GM12875 (cell line): Measurements from ENCODE around the gene SMU1.

ENCODE experiments used
- H3K4me3 ChIP-seq: one replicate; pipeline ENCODE4 v1.5.1; 2011; ENCODE audit warnings: low read depth, low read length, control low read depth
- CTCF ChIP-seq: IDR thresholded peaks from 2 replicates; pipeline ENCODE4 v1.5.1; 2011; ENCODE audit warnings: low read depth, mild to moderate bottlenecking, control low read depth, inconsistent platforms, low read length, moderate library complexity, borderline replicate concordance; ENCODE audit not compliant: insufficient read depth

Gene SMU1

GRCh38 chr9:33110686-33111085 is 34.2 kb upstream of the SMU1 start:
- no peak for TF ChIP-seq CTCF
- no peak overlapping the region for H3K4me3 ChIP-seq

GRCh38 chr9:33109850-33110595 is 33.5 kb upstream of the SMU1 start:
- H3K4me3 ChIP-seq: no peak overlapping the region
- TF ChIP-seq CTCF: no peak

- TF ChIP-seq CTCF: no peak
- H3K4me3 ChIP-seq: no peak overlapping the region
Observed at GRCh38 chr9:33109097-33109496, 32.6 kb upstream of the SMU1 start.

- no peak for TF ChIP-seq CTCF
- no peak overlapping the region for H3K4me3 ChIP-seq
Observed at GRCh38 chr9:33108472-33108871, 32.0 kb upstream of the SMU1 start.

- TF ChIP-seq CTCF: no peak
Observed at GRCh38 chr9:33107762-33108161, 31.3 kb upstream of the SMU1 start.

GRCh38 chr9:33106827-33107621 is 30.6 kb upstream of the SMU1 start:
- no peak for TF ChIP-seq CTCF

More at GRCh38 chr9:33107762-33108161, 31.3 kb upstream of the SMU1 start:
- no peak overlapping the region for H3K4me3 ChIP-seq

More at GRCh38 chr9:33106827-33107621, 30.6 kb upstream of the SMU1 start:
- H3K4me3 ChIP-seq: no peak overlapping the region
